ENCODE results near the gene SAMD11. TPM values are rescaled to one million over a fixed set of nuclear protein-coding genes. Genes with fewer than 3 reads are reported as not detected.

Gene SAMD11
- total and polyA plus RNA-seq, 2 experiments from 2014 or later: 8.2 to 40.9 TPM

DNA sequence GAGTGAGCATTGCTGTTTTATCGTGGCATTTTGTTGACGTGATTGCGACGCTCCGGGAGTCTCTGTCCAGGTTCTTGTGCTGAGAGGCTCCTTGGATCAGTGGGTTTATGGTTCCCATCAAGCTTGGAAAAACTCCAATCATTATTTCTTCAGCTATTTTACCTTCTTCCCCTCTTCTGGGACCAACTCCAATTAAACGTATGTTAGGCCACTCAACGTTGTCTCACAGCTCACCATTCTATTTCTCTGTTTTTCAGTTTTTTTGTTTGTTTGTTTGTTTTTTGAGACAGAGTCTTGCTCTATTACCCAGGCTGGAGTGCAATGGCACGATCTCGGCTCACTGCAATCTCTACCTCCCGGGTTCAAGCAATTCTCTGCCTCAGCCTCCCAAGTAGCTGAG lies 68.2 kb downstream of the SAMD11 start:
- Histone ChIP-seq H3K9me2 (ENCODE audit: insufficient read depth) (no peaks in the 10 kb centered on the region), H3K4me1 (ENCODE audit: insufficient read depth) (no peaks in the 10 kb centered on the region), H3K79me2 (ENCODE audit: insufficient read depth) (no peaks in the 10 kb centered on the region), H3F3A (ENCODE audit: insufficient read depth) (no peaks in the 10 kb centered on the region), H3K36me3 (ENCODE audit: low read depth) (no peaks in the 10 kb centered on the region), H4K20me1 (ENCODE audit: insufficient read depth) (no peaks in the 10 kb centered on the region), H3K4me3 (no peak overlapping the region), H3K9ac (no peak overlapping the region), H3K27me3 (replicated peaks; ENCODE audit: insufficient read depth) (peaks cover 4% of the 10 kb centered on the region; the same call in 1 of the 2 replicates), H3K27ac (no peak overlapping the region), H3K4me2 (ENCODE audit: unreplicated experiment) (no peak overlapping the region), H2AFZ (no peak overlapping the region), H3K9me3 (ENCODE audit: low read depth) (no peaks in the 10 kb centered on the region)
- 96% methylated on average over 10 of the region's 10 CpGs for WGBS, 2 experiments (ENCODE audit: low coverage in 1 of 2, low lambda C conversion rate in 2 of 2, missing lambda C conversion rate in 2 of 2)
- DNase-seq: no peak
- TF ChIP-seq EZH2 (IDR thresholded peaks at IDR 0.05; ENCODE audit: insufficient read depth, poor library complexity, severe bottlenecking): no peak
- no peak for TF ChIP-seq EZH2phosphoT487 (IDR thresholded peaks at IDR 0.05; ENCODE audit: insufficient read depth, low read depth)
- in situ Hi-C loops (cut with MboI): no loop called here

DNA sequence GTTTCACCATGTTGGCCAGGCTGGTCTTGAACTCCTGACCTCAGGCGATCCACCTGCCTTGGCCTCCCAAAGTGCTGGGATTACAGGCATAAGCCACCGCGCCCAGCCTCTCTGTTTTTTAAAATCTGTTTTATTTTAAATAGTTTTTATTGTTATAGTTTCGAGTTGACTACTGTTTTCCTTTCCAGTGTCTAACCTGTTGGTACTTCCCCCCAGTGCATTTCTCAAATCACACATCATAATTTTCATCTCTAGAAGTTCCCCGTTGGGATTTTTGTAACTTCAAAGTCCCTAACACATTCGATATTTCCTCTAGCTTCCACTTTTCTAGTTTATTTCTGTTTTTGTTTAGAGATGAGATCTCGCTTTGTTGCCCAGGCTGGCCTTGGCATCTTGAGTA lies 68.6 kb downstream of the SAMD11 start:
- H3K27me3 ChIP-seq (replicated peaks; ENCODE audit: insufficient read depth): peaks cover 4% of the 10 kb centered on the region
- no peak overlapping the region for H3K4me3 ChIP-seq
- TF ChIP-seq EZH2phosphoT487 (IDR thresholded peaks at IDR 0.05; ENCODE audit: insufficient read depth, low read depth) (no peak), EZH2 (IDR thresholded peaks at IDR 0.05; ENCODE audit: insufficient read depth, poor library complexity, severe bottlenecking) (no peak)
- H3K9me3 ChIP-seq (ENCODE audit: low read depth): no peaks in the 10 kb centered on the region
- in situ Hi-C loops (cut with MboI): no loop called here
- no peaks in the 10 kb centered on the region for H3K9me2 ChIP-seq (ENCODE audit: insufficient read depth)
- no peak for DNase-seq
- H3F3A ChIP-seq (ENCODE audit: insufficient read depth): no peaks in the 10 kb centered on the region
- H3K4me1 ChIP-seq (ENCODE audit: insufficient read depth): no peaks in the 10 kb centered on the region
- no peak overlapping the region for H2AFZ ChIP-seq
- H3K9ac ChIP-seq: no peak overlapping the region
- H3K79me2 ChIP-seq (ENCODE audit: insufficient read depth): no peaks in the 10 kb centered on the region
- no peak overlapping the region for H3K4me2 ChIP-seq (ENCODE audit: unreplicated experiment)
- WGBS, 2 experiments (ENCODE audit: low coverage in 1 of 2, low lambda C conversion rate in 2 of 2, missing lambda C conversion rate in 2 of 2): 85 to 87% methylated on average over 7 of the region's 7 CpGs
- no peaks in the 10 kb centered on the region for H4K20me1 ChIP-seq (ENCODE audit: insufficient read depth)
- no peaks in the 10 kb centered on the region for H3K36me3 ChIP-seq (ENCODE audit: low read depth)
- H3K27ac ChIP-seq: no peak overlapping the region

DNA sequence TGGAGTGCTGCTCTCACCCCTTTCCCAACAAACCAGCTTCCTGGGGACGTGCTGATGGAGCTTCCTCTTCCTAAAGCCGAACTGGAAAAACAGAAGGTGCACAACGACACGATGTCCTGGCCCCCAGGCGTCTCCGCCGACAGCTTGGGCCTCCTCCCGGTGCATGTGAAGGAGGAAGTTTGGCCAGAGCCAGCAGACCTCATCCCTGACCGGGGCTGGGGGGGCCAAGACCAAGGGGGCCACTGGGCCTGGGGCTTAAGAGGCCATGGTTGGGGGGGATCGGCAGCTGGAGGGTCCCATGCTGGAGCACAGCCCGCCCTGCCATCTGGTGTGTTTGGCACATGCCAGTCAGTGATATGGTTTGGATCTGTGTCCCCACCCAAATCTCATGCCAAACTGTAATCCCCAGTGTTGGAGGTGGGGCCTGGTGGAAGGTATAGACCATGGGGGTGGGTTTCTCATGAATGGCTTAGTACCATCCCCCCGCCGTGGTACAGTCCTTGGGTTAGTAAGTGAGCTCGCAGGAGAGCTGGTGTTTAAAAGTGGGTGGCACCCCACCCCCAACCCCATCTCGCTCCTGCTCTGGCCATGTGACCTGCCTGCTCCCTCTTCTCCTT lies 69.8 kb downstream of the SAMD11 start:
- Histone ChIP-seq H3K9me2 (ENCODE audit: insufficient read depth) (no peaks in the 10 kb centered on the region), H3K27ac (no peak overlapping the region), H3K9me3 (ENCODE audit: low read depth) (no peaks in the 10 kb centered on the region), H3K27me3 (replicated peaks; ENCODE audit: insufficient read depth) (peaks cover 6% of the 10 kb centered on the region), H4K20me1 (ENCODE audit: insufficient read depth) (no peaks in the 10 kb centered on the region), H3K9ac (no peak overlapping the region), H3K4me1 (ENCODE audit: insufficient read depth) (no peaks in the 10 kb centered on the region), H3K4me3 (no peak overlapping the region), H3K36me3 (ENCODE audit: low read depth) (no peaks in the 10 kb centered on the region), H2AFZ (no peak overlapping the region), H3K79me2 (ENCODE audit: insufficient read depth) (no peaks in the 10 kb centered on the region), H3F3A (ENCODE audit: insufficient read depth) (no peaks in the 10 kb centered on the region), H3K4me2 (ENCODE audit: unreplicated experiment) (no peak overlapping the region)
- in situ Hi-C loops (cut with MboI): no loop called here
- WGBS, 2 experiments (ENCODE audit: low coverage in 1 of 2, low lambda C conversion rate in 2 of 2, missing lambda C conversion rate in 2 of 2): 81 to 86% methylated on average over 15 of the region's 15 CpGs
- DNase-seq: no peak
- TF ChIP-seq EZH2phosphoT487 (IDR thresholded peaks at IDR 0.05; ENCODE audit: insufficient read depth, low read depth) (no peak), EZH2 (IDR thresholded peaks at IDR 0.05; ENCODE audit: insufficient read depth, poor library complexity, severe bottlenecking) (no peak)

Small RNAs within 50 kb of the gene (small RNA-seq; reads per million reads assigned to genes)
- gene AL645608.4 (ENCODE audit: low read depth, low replicate concordance): not detected

Other genes starting within 250 kb of the SAMD11 start
- not detected in 2 replicates for gene OR4F16, start 237.3 kb upstream of the SAMD11 start, total RNA-seq (2014; rRNA removed; shearing (Covaris generic))
- not detected in 2 replicates for gene OR4F16, start 237.3 kb upstream of the SAMD11 start, polyA plus RNA-seq (2016; fragmentation: Nextera tagmentation; extraction: Ambion mirVana)
- 66.4 and 67.3 TPM in 2 replicates for gene NOC2L, start 35.3 kb downstream of the SAMD11 start, total RNA-seq (2014; rRNA removed; shearing (Covaris generic))
- 64.0 and 65.0 TPM in 2 replicates for gene NOC2L, start 35.3 kb downstream of the SAMD11 start, polyA plus RNA-seq (2016; fragmentation: Nextera tagmentation; extraction: Ambion mirVana)
- 19.2 and 23.3 TPM in 2 replicates for gene KLHL17, start 36.7 kb downstream of the SAMD11 start, total RNA-seq (2014; rRNA removed; shearing (Covaris generic))
- 4.7 and 5.5 TPM in 2 replicates for gene KLHL17, start 36.7 kb downstream of the SAMD11 start, polyA plus RNA-seq (2016; fragmentation: Nextera tagmentation; extraction: Ambion mirVana)
- gene PLEKHN1, start 42.6 kb downstream of the SAMD11 start, total RNA-seq (2014; rRNA removed; shearing (Covaris generic)): 1.4 and 2.1 TPM in 2 replicates
- gene PLEKHN1, start 42.6 kb downstream of the SAMD11 start, polyA plus RNA-seq (2016; fragmentation: Nextera tagmentation; extraction: Ambion mirVana): 1.7 and 2.5 TPM in 2 replicates
- gene PERM1, start 58.2 kb downstream of the SAMD11 start, total RNA-seq (2014; rRNA removed; shearing (Covaris generic)): not detected in 2 replicates
- gene PERM1, start 58.2 kb downstream of the SAMD11 start, polyA plus RNA-seq (2016; fragmentation: Nextera tagmentation; extraction: Ambion mirVana): 0.45 and 0.61 TPM in 2 replicates
- gene HES4, start 76.2 kb downstream of the SAMD11 start, total RNA-seq (2014; rRNA removed; shearing (Covaris generic)): 3.1 and 7.6 TPM in 2 replicates
- 3.7 and 4.1 TPM in 2 replicates for gene HES4, start 76.2 kb downstream of the SAMD11 start, polyA plus RNA-seq (2016; fragmentation: Nextera tagmentation; extraction: Ambion mirVana)
- 41.2 and 49.1 TPM in 2 replicates for gene ISG15, start 89.6 kb downstream of the SAMD11 start, total RNA-seq (2014; rRNA removed; shearing (Covaris generic))
- 77.0 and 85.7 TPM in 2 replicates for gene ISG15, start 89.6 kb downstream of the SAMD11 start, polyA plus RNA-seq (2016; fragmentation: Nextera tagmentation; extraction: Ambion mirVana)
- 43.2 and 55.1 TPM in 2 replicates for gene AGRN, start 96.2 kb downstream of the SAMD11 start, total RNA-seq (2014; rRNA removed; shearing (Covaris generic))
- gene AGRN, start 96.2 kb downstream of the SAMD11 start, polyA plus RNA-seq (2016; fragmentation: Nextera tagmentation; extraction: Ambion mirVana): 1.4 and 1.8 TPM in 2 replicates
- gene RNF223, start 150.4 kb downstream of the SAMD11 start, total RNA-seq (2014; rRNA removed; shearing (Covaris generic)): not detected in 2 replicates
- gene RNF223, start 150.4 kb downstream of the SAMD11 start, polyA plus RNA-seq (2016; fragmentation: Nextera tagmentation; extraction: Ambion mirVana): not detected in 2 replicates
- gene C1orf159, start 192.2 kb downstream of the SAMD11 start, total RNA-seq (2014; rRNA removed; shearing (Covaris generic)): 5.2 and 13.1 TPM in 2 replicates
- 11.0 and 11.4 TPM in 2 replicates for gene C1orf159, start 192.2 kb downstream of the SAMD11 start, polyA plus RNA-seq (2016; fragmentation: Nextera tagmentation; extraction: Ambion mirVana)
- not detected in 2 replicates for gene TTLL10, start 250.0 kb downstream of the SAMD11 start, total RNA-seq (2014; rRNA removed; shearing (Covaris generic))
- gene TTLL10, start 250.0 kb downstream of the SAMD11 start, polyA plus RNA-seq (2016; fragmentation: Nextera tagmentation; extraction: Ambion mirVana): not detected in 2 replicates

Measured in GM23248 (cell line).